ENCODE measurements around the gene CPNE8.

CPNE8 gene

DNA sequence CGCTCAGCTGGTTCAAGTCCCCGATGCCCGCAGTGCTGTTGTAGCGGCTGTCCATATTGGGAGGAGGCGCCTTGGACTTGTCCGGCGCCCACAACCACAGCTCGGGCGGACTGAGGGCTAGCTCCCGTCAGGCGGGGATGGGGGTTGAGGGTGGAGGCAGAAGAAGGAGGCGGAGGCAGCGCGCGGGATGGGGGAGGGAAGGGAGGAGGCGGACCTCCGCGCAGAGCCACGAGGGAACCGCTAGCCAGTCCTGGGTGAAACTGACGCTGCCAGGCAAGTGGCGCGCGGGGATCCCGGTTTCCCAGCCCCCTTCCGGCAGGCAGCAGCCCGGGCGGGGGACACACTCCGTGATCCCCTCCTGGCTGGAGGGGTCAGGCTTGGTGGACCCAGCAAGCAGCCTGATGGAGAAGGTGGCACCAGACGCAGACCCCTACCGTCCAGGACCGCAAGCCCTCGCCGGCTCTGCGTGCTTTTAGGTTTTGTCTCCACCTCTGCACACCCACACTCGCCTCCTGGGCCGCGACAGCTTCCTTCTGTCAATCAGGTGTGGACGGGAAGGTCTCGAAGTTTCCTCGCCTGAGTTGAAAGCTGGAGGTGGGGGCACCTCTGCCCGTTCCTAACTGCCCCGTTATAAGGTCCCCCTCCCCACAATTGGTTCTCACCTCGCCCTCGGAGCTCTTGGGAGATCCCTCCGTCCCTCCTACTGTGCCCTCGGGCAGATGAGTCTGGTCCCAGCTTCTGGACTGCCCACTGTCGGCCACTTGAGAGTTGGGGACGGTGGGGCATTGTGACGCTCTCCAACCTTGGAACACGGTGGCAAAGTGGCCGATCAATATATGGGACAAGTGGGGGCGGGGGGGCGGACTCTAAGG is at the start of gene CPNE8:
Gene CPNE8, minus strand, starts transcription at position 112 of the 872 bp plus-strand sequence. Its CDS starts 57 bp downstream, at position 55.
- peak in 1 of 2 donors; percentile 10 for DNase-seq (ENCODE audit: low read depth in 2 of 2)

GRCh38 chr12:38954238-38954873 is 49.0 kb upstream of the CPNE8 start:
- no peak for DNase-seq (ENCODE audit: low read depth in 2 of 2)

GRCh38 chr12:38949363-38949762 is 44.0 kb upstream of the CPNE8 start:
- no peak for DNase-seq (ENCODE audit: low read depth in 2 of 2)

GRCh38 chr12:38934686-38935085 is 29.3 kb upstream of the CPNE8 start:
- no peak for DNase-seq (ENCODE audit: low read depth in 2 of 2)

DNA sequence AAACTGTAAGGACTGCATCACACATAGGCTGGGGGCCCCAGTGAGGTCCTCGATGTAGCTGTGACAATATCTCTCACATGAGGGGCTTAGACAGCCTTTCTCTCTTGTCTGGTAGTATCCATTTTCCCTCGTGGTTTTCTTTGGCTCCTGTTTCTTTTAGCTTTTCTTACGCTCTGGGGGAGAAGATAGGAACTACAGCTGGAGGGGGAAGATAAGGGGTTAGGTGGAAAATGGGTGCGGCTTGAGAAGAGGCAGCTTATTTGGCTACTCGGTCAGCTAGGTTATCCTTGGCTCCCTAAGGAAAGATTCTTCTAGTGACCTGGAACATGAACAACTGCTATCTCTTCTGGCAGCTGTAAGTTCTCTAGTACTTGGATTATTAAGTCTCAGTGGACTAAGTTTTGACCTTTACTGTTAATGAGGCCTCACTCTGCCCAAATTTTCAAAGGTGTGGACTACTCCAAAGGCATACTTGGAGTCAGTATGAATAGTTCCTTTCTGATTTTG is 28.7 kb upstream of the CPNE8 start:
- DNase-seq (ENCODE audit: low read depth in 2 of 2): no peak

- DNase-seq (ENCODE audit: low read depth in 2 of 2): no peak
These were observed 26.9 kb upstream of the CPNE8 start for GRCh38 chr12:38932320-38932719.

DNA sequence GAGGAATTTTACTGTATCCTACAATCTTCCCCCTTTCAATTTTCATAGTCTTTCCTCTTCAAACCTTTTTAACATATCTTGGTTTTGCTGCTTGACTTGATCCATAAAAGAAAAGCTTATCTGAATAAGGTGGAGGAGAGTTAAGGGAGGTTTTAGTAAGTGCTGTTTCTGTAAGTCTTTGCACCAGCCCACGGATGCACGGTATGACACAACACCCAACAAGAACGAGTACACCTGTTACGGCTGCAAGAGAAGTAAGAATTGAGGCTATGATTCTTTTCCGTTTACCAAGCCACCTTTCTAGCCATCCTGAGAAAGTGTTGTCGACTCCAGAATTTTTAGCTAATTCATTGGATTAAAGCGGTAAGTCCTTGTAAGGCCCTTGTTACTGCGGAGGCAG is 26.1 kb upstream of the CPNE8 start:
- no peak for DNase-seq (ENCODE audit: low read depth in 2 of 2)

GRCh38 chr12:38930990-38931389 is 25.6 kb upstream of the CPNE8 start:
- DNase-seq (ENCODE audit: low read depth in 2 of 2): no peak

- DNase-seq (ENCODE audit: low read depth in 2 of 2): no peak
These were observed 21.1 kb upstream of the CPNE8 start for GRCh38 chr12:38926501-38926900.

GRCh38 chr12:38921025-38921677 is 15.8 kb upstream of the CPNE8 start:
- peak in 1 of 2 donors; percentile 3 for DNase-seq (ENCODE audit: low read depth in 2 of 2)

GRCh38 chr12:38919191-38919590 is 13.8 kb upstream of the CPNE8 start:
- DNase-seq (ENCODE audit: low read depth in 2 of 2): no peak

- DNase-seq (ENCODE audit: low read depth in 2 of 2): no peak
These were observed 10.2 kb upstream of the CPNE8 start for GRCh38 chr12:38915429-38916182.

DNA sequence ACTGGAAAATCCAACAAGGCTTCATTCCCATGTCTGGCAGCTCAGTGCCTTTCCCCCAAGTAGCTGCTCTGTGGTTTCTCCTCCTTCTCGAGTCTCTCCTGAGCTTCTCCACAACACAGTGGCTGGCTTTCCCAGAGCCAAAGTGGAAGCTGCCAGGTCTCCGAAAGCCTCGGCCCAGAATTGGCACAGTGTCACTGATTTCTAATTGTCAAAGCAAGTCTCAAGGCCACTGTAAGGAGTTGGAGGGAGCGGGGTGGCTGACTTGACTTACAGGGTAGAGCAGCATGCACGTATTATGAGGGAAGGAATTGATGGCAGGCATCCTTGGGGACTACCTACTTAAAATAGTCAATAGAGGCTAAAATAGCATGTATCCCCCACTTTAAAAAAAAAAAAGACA is 6.7 kb upstream of the CPNE8 start:
- DNase-seq (ENCODE audit: low read depth in 2 of 2): no peak

GRCh38 chr12:38911611-38912010 is 6.2 kb upstream of the CPNE8 start:
- DNase-seq (ENCODE audit: low read depth in 2 of 2): no peak

DNA sequence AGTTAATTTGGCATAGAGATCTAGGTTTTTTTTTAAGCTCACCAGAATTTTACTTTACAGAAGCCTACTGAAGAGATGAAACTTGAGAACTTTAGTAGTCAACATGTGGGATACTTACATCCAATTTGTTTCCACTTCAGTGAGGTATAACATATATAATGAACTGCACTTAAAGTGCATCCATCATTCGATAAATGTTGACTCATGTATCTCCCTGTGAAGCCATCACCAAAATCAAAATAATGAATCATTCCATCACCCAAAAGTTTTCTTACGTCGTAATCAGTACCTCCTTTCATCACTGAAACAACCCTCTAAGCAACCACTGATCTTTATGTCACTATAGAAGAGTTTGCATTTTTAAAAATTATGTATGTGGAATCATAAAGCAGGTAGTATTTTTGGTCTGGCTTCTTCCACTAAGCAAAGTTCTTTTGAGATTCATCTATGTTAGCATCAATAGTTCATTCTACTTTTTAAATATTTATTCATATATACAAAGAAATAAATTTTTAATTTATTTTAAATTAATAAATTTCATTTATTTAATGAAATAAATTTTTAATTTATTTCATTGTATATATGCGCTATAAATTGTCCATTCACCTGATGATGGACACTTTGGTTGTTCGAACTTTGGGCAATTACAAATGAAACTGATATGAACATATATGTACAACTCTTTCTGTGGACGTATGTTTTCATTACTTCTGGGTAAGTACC is 2.0 kb upstream of the CPNE8 start:
- DNase-seq (ENCODE audit: low read depth in 2 of 2): no peak

- DNase-seq (ENCODE audit: low read depth in 2 of 2): peak; percentile 25 to 40
These were observed 1.2 kb upstream of the CPNE8 start for GRCh38 chr12:38906482-38907200.

DNA sequence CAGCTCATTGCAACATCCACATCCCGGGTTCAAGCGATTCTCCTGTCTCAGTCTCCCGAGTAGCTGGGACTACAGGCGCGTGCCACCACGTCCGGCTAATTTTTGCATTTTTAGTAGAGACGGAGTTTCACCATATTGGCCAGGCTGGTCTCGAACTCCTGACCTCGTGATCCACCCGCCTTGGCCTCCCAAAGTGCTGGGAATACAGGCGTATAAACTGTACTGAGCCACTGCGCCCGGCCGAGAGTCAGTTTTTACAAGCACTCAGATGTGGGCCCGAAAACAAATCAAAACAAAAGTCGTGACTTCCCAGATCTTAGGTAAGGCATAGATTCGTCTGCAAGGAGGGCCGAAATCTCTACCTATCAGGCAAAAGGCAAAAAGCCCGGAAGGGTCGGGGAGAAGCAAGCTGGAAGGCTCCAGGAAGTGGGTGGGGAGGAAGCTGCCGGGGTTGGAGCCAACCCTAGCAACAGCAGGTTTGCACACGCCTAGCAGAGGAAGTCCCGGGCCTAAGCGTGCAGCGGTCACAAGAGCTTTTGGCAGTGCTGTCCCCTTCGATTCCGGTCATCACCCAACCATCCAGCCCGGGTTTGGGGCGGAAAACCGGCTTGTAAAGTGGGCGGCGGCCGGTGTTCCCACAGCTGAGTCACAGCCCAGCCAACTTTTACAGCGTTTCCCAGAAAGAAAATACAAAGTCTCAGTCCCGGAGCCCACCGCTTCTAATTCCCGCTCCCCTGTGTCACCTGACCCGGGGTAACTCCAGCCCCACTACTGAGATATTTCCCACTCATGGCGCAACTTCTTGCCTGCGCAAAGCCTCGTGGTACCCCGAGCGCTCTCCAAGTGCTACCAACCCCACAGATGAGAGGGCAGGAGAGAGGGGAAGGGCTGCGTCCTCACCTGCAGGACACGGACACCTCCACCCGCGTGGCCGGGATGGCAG is 583 bp downstream of the CPNE8 start:
- DNase-seq (ENCODE audit: low read depth in 2 of 2): peak in 1 of 2 donors; percentile 5

DNA sequence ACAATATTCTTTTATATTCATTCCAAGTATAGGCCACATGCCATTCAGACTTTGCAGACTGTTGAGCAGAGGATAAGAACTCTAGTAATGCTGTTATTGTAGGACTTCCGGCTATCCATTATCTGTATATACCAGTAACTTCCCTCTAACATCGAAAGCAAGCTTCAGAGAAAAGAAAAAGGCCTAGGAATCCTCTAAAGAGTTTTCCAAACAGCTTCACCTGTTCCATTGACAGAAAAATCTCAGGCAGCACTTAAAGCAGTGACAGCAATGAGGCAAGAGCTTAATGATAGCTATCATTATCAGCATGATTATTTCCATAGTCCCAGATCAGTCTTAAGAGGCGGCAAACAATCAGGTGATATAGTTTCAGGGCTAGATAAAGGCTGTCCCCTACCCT is 1.8 kb downstream of the CPNE8 start:
- DNase-seq (ENCODE audit: low read depth in 2 of 2): no peak

DNA sequence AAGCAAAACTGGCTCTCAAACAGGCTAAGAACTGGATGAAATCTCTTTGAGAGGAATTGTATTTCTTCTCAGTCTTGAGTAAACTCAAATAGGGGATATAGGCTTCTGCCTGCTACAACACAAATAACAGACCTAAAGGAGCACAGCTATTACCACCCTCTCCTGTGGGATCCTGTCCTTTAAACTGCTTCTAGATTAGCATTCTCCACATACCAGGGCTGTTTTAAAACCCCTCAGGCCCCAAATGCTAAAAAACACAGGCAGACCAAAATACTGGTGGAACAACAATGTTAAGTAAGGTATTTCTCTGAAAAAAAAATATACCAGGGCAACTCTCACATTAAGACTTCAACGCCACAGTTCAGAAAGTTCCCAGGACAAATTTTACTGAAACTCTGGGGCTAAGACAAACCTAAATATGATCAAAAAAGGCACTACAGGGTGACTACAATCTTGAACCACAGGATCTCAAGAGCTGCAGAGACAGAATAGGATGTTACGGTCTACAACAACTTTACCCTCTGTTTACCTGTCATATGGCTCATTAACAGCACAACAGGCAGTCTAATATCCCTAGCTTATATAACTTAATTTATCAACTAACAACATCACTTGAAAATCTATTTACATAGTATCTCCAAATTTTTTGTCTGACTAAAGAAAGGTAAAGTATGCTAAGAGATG is 7.2 kb downstream of the CPNE8 start:
- no peak for DNase-seq (ENCODE audit: low read depth in 2 of 2)

All from stimulated activated CD4-positive, alpha-beta T cell treated with anti-CD3 and anti-CD28 coated beads, Interleukin-1b, Interleukin-23, amount 100 ng/mL, for 1 hour (primary cell).